OCI-LY7 (cell line): ENCODE measurements around the gene STEEP1. TPM values are rescaled to one million over a fixed set of nuclear protein-coding genes. Genes with fewer than 3 reads are reported as not detected.

Source experiments
- BruUV-seq: library from RNA; stranded (reverse); fragments of 400-500 nt; replicated peaks from 2 replicates; lab custom pipeline; 2021; lab: Mats Ljungman, UMichigan
- CTCF ChIA-PET: fragments of 300-600 bp; sonication (Branson Sonifier 250); formaldehyde crosslinking; loops from one replicate; lab custom pipeline; 2022; ENCODE audit warnings: antibody characterized with exemption; ENCODE audit not compliant: unreplicated experiment; lab: Charles Lee
- POLR2A ChIA-PET: fragments of 300-600 bp; sonication (Branson Sonifier 250); formaldehyde crosslinking; loops from one replicate; lab custom pipeline; 2022; ENCODE audit warnings: antibody characterized with exemption; lab: Charles Lee
- DNase-seq: peaks from one replicate; pipeline ENCODE4 v3.0.0-alpha.2; 2015; ENCODE audit warnings: low spot score
- H2AFZ ChIP-seq: fragments of 200-600 bp; sonication (generic), shearing (Covaris generic); 2 replicates; pipeline ENCODE4 v1.6.1; 2014; ENCODE audit warnings: mild to moderate bottlenecking, antibody characterized with exemption, low read length, moderate library complexity
- H3K27ac ChIP-seq: fragments of 200-600 bp; sonication (generic); 2 replicates; pipeline ENCODE4 v1.5.1; 2014; ENCODE audit warnings: mixed run types, low read depth, mild to moderate bottlenecking, moderate library complexity, low read length, inconsistent platforms; ENCODE audit not compliant: poor library complexity, severe bottlenecking
- H3K36me3 ChIP-seq: fragments of 200-600 bp; sonication (generic); 2 replicates; pipeline ENCODE4 v1.6.1; 2014; ENCODE audit warnings: mild to moderate bottlenecking, antibody characterized with exemption, low read length, moderate library complexity, mixed read lengths; ENCODE audit not compliant: insufficient read depth
- H3K4me1 ChIP-seq: fragments of 200-600 bp; sonication (generic); 2 replicates; pipeline ENCODE4 v1.5.1; 2014; ENCODE audit warnings: mild to moderate bottlenecking, low read length; ENCODE audit not compliant: insufficient read depth, poor library complexity, severe bottlenecking
- H3K4me2 ChIP-seq: fragments of 200-600 bp; sonication (generic); 2 replicates; pipeline ENCODE4 v1.6.1; 2014; ENCODE audit warnings: mild to moderate bottlenecking, low read length
- H3K4me3 ChIP-seq: fragments of 200-600 bp; sonication (generic); 2 replicates; pipeline ENCODE4 v1.5.1; 2014; ENCODE audit warnings: mild to moderate bottlenecking, low read depth, low read length; ENCODE audit not compliant: poor library complexity, severe bottlenecking
- H3K79me2 ChIP-seq: fragments of 200-600 bp; sonication (generic); 2 replicates; pipeline ENCODE4 v1.6.1; 2016; ENCODE audit warnings: low read depth, mild to moderate bottlenecking, low read length, moderate library complexity, mixed read lengths; ENCODE audit not compliant: insufficient read depth
- H3K9me2 ChIP-seq: fragments of 200-600 bp; sonication (generic); 2 replicates; pipeline ENCODE4 v1.6.1; 2016; ENCODE audit warnings: mild to moderate bottlenecking, low read length, mixed read lengths; ENCODE audit not compliant: insufficient read depth
- H3K9me3 ChIP-seq: fragments of 200-600 bp; sonication (generic); 2 replicates; pipeline ENCODE4 v1.6.1; 2014; ENCODE audit warnings: mild to moderate bottlenecking, mixed run types, low read length, mixed read lengths
- H4K20me1 ChIP-seq: fragments of 200-600 bp; sonication (generic); 2 replicates; pipeline ENCODE4 v1.6.1; 2014; ENCODE audit warnings: mild to moderate bottlenecking, antibody characterized with exemption, low read length, moderate library complexity, mixed read lengths; ENCODE audit not compliant: insufficient read depth
- EZH2phosphoT487 ChIP-seq: fragments of 200-600 bp; sonication (generic); IDR thresholded peaks from 2 replicates; pipeline ENCODE4 v1.6.1; 2018; ENCODE audit warnings: low read depth, borderline replicate concordance, mild to moderate bottlenecking, mixed run types, antibody characterized with exemption, low read length, moderate library complexity, mixed read lengths
- intact Hi-C: fragments of 100-400 bp; cut with micrococcal nuclease; formaldehyde crosslinking; loops from one replicate; pipeline ENCODE4 v1.10.0; 2022; ENCODE audit not compliant: unreplicated experiment
- total RNA-seq, 2 experiments: library from RNA; depleted of rRNA in 1 of 2; stranded (reverse); fragments of >200 nt in 1 of 2; shearing (Covaris generic) in 1 of 2; gene quantifications; 2 replicates each; pipeline ENCODE4 v1.2.3, GENCODE V29; 2014 to 2022
- TF ChIP-seq, protein P1 (sequence below): fragments of 200-600 bp; sonication (generic); conservative IDR thresholded peaks from 2 replicates; pipeline ENCODE4 v1.5.1; 2014; ENCODE audit warnings: mild to moderate bottlenecking, antibody characterized with exemption, low read length, moderate library complexity, mixed read lengths

The STEEP1 gene
- total RNA-seq, 2 experiments from 2014 or later = 28.1 to 37.2 TPM

DNA sequence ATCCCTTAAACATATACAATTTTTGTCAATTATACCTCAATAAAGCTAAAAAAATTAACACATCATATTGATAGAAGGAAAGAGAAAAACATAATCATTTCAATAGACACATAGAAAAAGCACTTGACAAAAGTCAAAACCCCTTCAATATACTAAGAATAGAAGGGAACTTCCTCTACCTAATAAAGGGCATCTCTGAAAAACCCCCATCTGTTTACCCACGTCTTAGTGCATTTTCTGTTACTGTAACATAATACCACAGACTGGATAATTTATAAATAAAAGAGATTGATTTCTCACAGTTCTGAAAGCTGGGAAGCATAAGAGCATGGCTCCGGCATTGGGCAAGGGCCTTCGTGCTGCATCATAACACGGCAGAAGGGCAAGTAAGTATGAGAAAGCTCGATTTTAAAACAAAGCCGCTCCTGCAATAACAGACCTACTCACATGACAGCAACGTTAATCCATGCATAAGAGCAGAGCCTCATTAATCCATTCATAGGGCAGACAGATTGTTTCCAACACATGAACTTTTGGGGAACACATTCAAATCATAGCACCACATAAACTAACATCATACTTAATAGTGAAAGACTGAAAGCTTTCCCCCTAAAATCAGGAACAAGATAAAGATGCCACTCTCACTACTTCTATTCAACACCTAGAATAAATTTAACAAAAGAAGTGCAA is 15.7 kb downstream of the STEEP1 start:
- Histone ChIP-seq H3K9me3 (no peaks in the 10 kb centered on the region), H2AFZ (no peak overlapping the region), H3K9me2 (no peaks in the 10 kb centered on the region), H3K27ac (no peak overlapping the region), H3K36me3 (peaks cover 10% of the 10 kb centered on the region; the same call in 1 of the 2 replicates), H3K79me2 (peaks cover 5% of the 10 kb centered on the region; the same call in 1 of the 2 replicates), H3K4me2 (peak overlapping the region; percentile 43), H3K4me3 (peak overlapping the region; percentile 18), H3K4me1 (peaks cover 18% of the 10 kb centered on the region), H4K20me1 (no peaks in the 10 kb centered on the region)
- no TSS peak for BruUV-seq
- no peak for TF ChIP-seq EZH2phosphoT487
- TF ChIP-seq, protein P1, sequence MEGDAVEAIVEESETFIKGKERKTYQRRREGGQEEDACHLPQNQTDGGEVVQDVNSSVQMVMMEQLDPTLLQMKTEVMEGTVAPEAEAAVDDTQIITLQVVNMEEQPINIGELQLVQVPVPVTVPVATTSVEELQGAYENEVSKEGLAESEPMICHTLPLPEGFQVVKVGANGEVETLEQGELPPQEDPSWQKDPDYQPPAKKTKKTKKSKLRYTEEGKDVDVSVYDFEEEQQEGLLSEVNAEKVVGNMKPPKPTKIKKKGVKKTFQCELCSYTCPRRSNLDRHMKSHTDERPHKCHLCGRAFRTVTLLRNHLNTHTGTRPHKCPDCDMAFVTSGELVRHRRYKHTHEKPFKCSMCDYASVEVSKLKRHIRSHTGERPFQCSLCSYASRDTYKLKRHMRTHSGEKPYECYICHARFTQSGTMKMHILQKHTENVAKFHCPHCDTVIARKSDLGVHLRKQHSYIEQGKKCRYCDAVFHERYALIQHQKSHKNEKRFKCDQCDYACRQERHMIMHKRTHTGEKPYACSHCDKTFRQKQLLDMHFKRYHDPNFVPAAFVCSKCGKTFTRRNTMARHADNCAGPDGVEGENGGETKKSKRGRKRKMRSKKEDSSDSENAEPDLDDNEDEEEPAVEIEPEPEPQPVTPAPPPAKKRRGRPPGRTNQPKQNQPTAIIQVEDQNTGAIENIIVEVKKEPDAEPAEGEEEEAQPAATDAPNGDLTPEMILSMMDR = no peak
- intact Hi-C loops = no loop called here
- ChIA-PET CTCF (no interaction called here), POLR2A (interaction anchor here (0.6 kb wide), 1 partner anchor 37 kb away, joined by 3 read pairs; no protein-coding TSS in a partner anchor)
- DNase-seq = peak; percentile 4

- no peak overlapping the region for H3K27ac ChIP-seq
- no peaks in the 10 kb centered on the region for H3K9me3 ChIP-seq
- no peaks in the 10 kb centered on the region for H4K20me1 ChIP-seq
- peaks cover 6% of the 10 kb centered on the region for H3K4me1 ChIP-seq
- TF ChIP-seq EZH2phosphoT487 = no peak
- TF ChIP-seq, protein P1 = no peak
- BruUV-seq = no TSS peak
- no peak for DNase-seq
- no peaks in the 10 kb centered on the region for H3K79me2 ChIP-seq
- peaks cover 15% of the 10 kb centered on the region for H3K36me3 ChIP-seq
- no peak overlapping the region for H3K4me2 ChIP-seq
- H3K9me2 ChIP-seq = no peaks in the 10 kb centered on the region
- ChIA-PET CTCF (no interaction called here), POLR2A (no interaction called here)
- no peak overlapping the region for H2AFZ ChIP-seq
- H3K4me3 ChIP-seq = no peak overlapping the region
- intact Hi-C loops = no loop called here
Observed at GRCh38 chrX:119541188-119541587, 24.0 kb downstream of the STEEP1 start.

DNA sequence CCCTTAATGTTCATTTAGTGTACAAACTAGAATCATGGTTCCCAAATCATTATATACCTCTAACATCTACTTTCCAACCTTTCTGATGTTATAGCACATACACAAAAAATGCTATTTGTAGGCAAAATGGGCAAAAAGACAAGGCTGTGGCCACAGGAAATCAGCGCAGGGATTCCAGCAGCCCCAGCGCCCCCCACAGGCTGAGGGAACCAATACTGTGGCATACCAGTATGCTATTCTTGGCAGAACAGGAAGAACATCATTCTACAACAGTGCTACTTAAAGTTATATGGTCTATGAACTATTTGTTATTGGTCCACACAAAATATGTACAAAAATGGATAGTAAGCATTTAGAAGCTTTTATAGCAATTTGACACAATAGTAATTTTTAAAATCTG is 25.3 kb downstream of the STEEP1 start:
- peak; percentile 11 for DNase-seq
- Histone ChIP-seq H3K27ac (no peak overlapping the region), H3K9me2 (no peaks in the 10 kb centered on the region), H3K4me1 (peaks cover 6% of the 10 kb centered on the region), H3K4me3 (no peak overlapping the region), H3K9me3 (no peaks in the 10 kb centered on the region), H3K4me2 (no peak overlapping the region), H4K20me1 (no peaks in the 10 kb centered on the region), H3K79me2 (no peaks in the 10 kb centered on the region), H2AFZ (no peak overlapping the region), H3K36me3 (peaks cover 15% of the 10 kb centered on the region)
- intact Hi-C loops = no loop called here
- TF ChIP-seq, protein P1 = peak; percentile 66
- TF ChIP-seq EZH2phosphoT487 = no peak
- POLR2A ChIA-PET = no interaction called here
- no TSS peak for BruUV-seq
- CTCF ChIA-PET = no interaction called here
